Stimulated activated CD8-positive, alpha-beta memory T cell treated with anti-CD3 and anti-CD28 coated beads, Interleukin-7, amount 100 ng/mL, for 4 hours (primary cell): Measurements from ENCODE around the gene EFCAB11.

Experiments used
- DNase-seq, 2 donors: peaks; one replicate each; pipeline ENCODE4 v3.0.0-alpha.2; 2020; ENCODE audit warnings: low read depth in 2 of 2

The EFCAB11 gene

GRCh38 chr14:89814126-89814525 is 140.4 kb downstream of the EFCAB11 start:
- no peak for DNase-seq

- DNase-seq: no peak
Measured at GRCh38 chr14:89813617-89814031, 140.9 kb downstream of the EFCAB11 start.

- no peak for DNase-seq
Measured at GRCh38 chr14:89811954-89812575, 142.5 kb downstream of the EFCAB11 start.

GRCh38 chr14:89810101-89810500 is 144.4 kb downstream of the EFCAB11 start:
- DNase-seq: no peak

- no peak for DNase-seq
Measured at GRCh38 chr14:89807892-89808291, 146.6 kb downstream of the EFCAB11 start.

- no peak for DNase-seq
Measured at GRCh38 chr14:89807151-89807550, 147.4 kb downstream of the EFCAB11 start.

GRCh38 chr14:89806451-89806850 is 148.1 kb downstream of the EFCAB11 start:
- DNase-seq: no peak

GRCh38 chr14:89805501-89805900 is 149.0 kb downstream of the EFCAB11 start:
- no peak for DNase-seq

- DNase-seq: no peak
Measured at GRCh38 chr14:89803542-89803941, 151.0 kb downstream of the EFCAB11 start.

GRCh38 chr14:89801136-89801535 is 153.4 kb downstream of the EFCAB11 start:
- no peak for DNase-seq

- DNase-seq: no peak
Measured at GRCh38 chr14:89798212-89798773, 156.2 kb downstream of the EFCAB11 start.

- DNase-seq: no peak
Measured at GRCh38 chr14:89797148-89797547, 157.4 kb downstream of the EFCAB11 start.

GRCh38 chr14:89794096-89794495 is 160.4 kb downstream of the EFCAB11 start:
- no peak for DNase-seq

- no peak for DNase-seq
Measured at GRCh38 chr14:89793367-89793716, 161.2 kb downstream of the EFCAB11 start.

- DNase-seq: no peak
Measured at GRCh38 chr14:89792489-89793366, 161.8 kb downstream of the EFCAB11 start.

- no peak for DNase-seq
Measured at GRCh38 chr14:89787525-89787924, 167.0 kb downstream of the EFCAB11 start.

GRCh38 chr14:89781046-89781445 is 173.5 kb downstream of the EFCAB11 start:
- DNase-seq: no peak

- no peak for DNase-seq
Measured at GRCh38 chr14:89779707-89780106, 174.8 kb downstream of the EFCAB11 start.

GRCh38 chr14:89775946-89776345 is 178.6 kb downstream of the EFCAB11 start:
- DNase-seq: no peak

- DNase-seq: no peak
Measured at GRCh38 chr14:89775151-89775550, 179.4 kb downstream of the EFCAB11 start.

- DNase-seq: peak; percentile 35 to 51
Measured at GRCh38 chr14:89773644-89774316, 180.8 kb downstream of the EFCAB11 start.

- no peak for DNase-seq
Measured at GRCh38 chr14:89773151-89773550, 181.4 kb downstream of the EFCAB11 start.
